Measurements from ENCODE around the gene PITPNM3. TPM values are rescaled to one million over a fixed set of nuclear protein-coding genes. Genes with fewer than 3 reads are reported as not detected.

PITPNM3 gene
- total RNA-seq, 1 donor from 2014 or later, result 2.2 TPM

DNA sequence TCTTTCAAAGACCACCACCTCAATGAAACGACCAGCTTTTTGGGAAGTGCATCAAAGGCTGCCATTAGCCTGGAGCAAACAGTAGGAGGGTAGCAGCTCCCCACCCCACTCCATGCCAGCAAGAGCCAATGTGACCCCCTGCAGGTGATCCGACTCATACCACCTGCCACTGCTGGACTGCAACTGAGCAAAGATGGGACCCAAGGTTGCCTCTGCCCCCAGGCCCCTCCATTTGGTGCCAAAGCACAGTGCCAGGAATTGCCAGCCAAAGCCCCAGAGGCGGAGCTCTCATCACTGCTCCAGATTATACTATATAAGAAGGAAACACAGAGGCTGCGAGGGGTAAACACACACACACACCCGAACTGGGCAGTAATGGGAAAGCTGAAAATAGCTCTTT lies 8.3 kb downstream of the PITPNM3 start:
- no peak for DNase-seq (ENCODE audit: low read depth)
- TF ChIP-seq, protein P1, sequence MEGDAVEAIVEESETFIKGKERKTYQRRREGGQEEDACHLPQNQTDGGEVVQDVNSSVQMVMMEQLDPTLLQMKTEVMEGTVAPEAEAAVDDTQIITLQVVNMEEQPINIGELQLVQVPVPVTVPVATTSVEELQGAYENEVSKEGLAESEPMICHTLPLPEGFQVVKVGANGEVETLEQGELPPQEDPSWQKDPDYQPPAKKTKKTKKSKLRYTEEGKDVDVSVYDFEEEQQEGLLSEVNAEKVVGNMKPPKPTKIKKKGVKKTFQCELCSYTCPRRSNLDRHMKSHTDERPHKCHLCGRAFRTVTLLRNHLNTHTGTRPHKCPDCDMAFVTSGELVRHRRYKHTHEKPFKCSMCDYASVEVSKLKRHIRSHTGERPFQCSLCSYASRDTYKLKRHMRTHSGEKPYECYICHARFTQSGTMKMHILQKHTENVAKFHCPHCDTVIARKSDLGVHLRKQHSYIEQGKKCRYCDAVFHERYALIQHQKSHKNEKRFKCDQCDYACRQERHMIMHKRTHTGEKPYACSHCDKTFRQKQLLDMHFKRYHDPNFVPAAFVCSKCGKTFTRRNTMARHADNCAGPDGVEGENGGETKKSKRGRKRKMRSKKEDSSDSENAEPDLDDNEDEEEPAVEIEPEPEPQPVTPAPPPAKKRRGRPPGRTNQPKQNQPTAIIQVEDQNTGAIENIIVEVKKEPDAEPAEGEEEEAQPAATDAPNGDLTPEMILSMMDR (IDR thresholded peaks at IDR 0.05; ENCODE audit: insufficient read depth, low read length, poor library complexity, severe bottlenecking), result no peak
- H3K4me3 ChIP-seq (ENCODE audit: low read depth, low read length), result no peak overlapping the region

DNA sequence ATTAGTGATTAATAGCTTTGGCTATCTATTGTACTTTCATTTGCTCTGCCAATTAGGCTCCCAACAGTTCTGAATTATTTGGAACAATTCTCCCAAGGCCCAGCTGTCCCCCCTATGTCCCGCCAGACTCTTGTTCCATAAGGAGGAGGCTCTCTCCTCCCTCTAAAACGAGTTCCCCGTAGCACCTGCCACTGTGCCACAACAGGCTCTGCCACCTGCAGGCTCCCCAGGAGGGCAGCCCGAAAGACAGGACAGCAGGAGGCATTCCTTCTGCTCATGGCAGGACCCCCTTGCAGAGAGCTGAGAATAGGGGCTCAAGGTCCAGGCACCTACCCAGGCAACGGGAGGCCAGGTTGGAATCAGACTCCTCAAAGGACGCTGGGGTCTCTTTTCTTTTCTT lies 9.0 kb downstream of the PITPNM3 start:
- Histone ChIP-seq H3K27me3 (ENCODE audit: control insufficient read depth, insufficient read depth, low read length) (no peaks in the 10 kb centered on the region), H3K4me3 (ENCODE audit: low read depth, low read length) (no peak overlapping the region), H3K36me3 (ENCODE audit: control insufficient read depth, insufficient read depth, low read length) (no peaks in the 10 kb centered on the region)
- no peak for DNase-seq (ENCODE audit: low read depth)
- TF ChIP-seq, protein P1 (IDR thresholded peaks at IDR 0.05; ENCODE audit: insufficient read depth, low read length, poor library complexity, severe bottlenecking), result no peak

More for the DNA sequence above, 8.3 kb downstream of the PITPNM3 start:
- no peaks in the 10 kb centered on the region for H3K36me3 ChIP-seq (ENCODE audit: control insufficient read depth, insufficient read depth, low read length)
- no peaks in the 10 kb centered on the region for H3K27me3 ChIP-seq (ENCODE audit: control insufficient read depth, insufficient read depth, low read length)

DNA sequence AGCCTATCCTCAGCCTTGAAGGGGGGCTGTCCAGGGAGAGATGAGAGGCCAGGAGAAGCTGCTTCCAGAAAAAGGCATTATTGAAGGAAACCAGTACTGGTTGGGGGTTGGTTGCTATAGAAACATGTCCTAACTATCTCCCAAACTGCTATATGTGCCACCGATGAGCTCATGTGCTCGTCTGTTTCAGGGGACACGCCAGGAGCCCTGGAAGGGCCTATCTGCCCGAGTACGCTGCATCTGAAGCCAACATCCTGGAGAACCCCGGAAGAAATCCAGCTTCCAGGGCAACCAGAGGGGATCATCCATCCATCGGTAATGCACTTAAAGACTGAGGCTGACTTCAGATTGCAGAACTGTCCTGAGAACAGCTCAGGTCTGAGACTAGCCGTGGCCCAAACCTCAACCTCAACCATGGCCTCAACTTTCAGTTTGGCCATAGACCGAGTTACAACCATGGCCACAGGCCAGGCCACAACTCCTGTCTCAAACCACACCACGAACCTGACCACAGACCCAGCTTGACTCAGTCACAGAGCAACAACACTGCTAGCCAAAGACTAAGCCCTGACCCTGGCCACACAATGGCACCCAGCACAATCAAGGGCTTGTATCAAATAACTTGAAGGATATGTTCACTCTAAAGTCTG lies 10.2 kb downstream of the PITPNM3 start:
- H3K27me3 ChIP-seq (ENCODE audit: control insufficient read depth, insufficient read depth, low read length), result no peaks in the 10 kb centered on the region
- H3K36me3 ChIP-seq (ENCODE audit: control insufficient read depth, insufficient read depth, low read length), result no peaks in the 10 kb centered on the region
- H3K4me3 ChIP-seq (ENCODE audit: low read depth, low read length), result no peak overlapping the region
- peak; percentile 25 for DNase-seq (ENCODE audit: low read depth)
- TF ChIP-seq, protein P1 (IDR thresholded peaks at IDR 0.05; ENCODE audit: insufficient read depth, low read length, poor library complexity, severe bottlenecking), result no peak

DNA sequence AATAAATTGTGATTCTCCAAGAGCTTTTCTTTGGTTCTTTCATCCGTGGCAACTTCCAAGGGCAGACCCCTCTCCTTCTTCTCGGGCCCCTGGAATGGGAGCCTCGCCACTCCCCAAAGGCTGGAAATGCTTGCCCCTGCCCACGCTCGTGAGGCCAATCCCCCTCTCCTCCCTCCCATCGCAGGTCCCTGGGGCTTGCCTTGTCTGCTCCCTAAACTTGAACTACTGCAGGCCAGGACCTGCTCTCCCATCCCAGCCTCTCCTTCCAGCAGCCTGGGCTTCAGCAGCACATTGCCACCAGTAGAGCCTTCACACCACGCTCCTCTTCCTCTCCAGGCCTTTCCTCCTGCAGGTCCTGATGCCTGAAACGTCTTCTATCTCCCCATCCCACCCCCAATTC lies 11.1 kb downstream of the PITPNM3 start:
- TF ChIP-seq, protein P1 (IDR thresholded peaks at IDR 0.05; ENCODE audit: insufficient read depth, low read length, poor library complexity, severe bottlenecking), result no peak
- no peaks in the 10 kb centered on the region for H3K36me3 ChIP-seq (ENCODE audit: control insufficient read depth, insufficient read depth, low read length)
- no peak for DNase-seq (ENCODE audit: low read depth)
- no peaks in the 10 kb centered on the region for H3K27me3 ChIP-seq (ENCODE audit: control insufficient read depth, insufficient read depth, low read length)
- no peak overlapping the region for H3K4me3 ChIP-seq (ENCODE audit: low read depth, low read length)

DNA sequence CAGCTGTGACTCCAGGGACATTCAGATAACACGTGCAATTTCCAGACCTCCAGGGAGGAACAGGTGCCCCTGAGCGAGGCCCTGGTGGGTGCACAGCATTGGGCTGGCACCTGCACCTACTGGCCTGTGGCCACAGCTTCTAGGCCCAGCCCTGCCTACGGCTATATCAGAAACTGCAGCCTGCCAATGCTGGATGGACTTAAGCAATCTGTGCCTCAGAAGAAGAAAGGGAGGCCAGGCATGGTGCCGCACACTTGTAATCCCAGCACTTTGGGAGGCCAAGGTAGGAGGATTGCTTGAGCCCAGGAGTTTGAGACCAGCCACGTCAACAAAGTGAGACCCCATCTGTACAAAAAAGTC lies 12.4 kb downstream of the PITPNM3 start:
- Histone ChIP-seq H3K27me3 (ENCODE audit: control insufficient read depth, insufficient read depth, low read length) (no peaks in the 10 kb centered on the region), H3K36me3 (ENCODE audit: control insufficient read depth, insufficient read depth, low read length) (no peaks in the 10 kb centered on the region), H3K4me3 (ENCODE audit: low read depth, low read length) (no peak overlapping the region)
- DNase-seq (ENCODE audit: low read depth), result no peak
- TF ChIP-seq, protein P1 (IDR thresholded peaks at IDR 0.05; ENCODE audit: insufficient read depth, low read length, poor library complexity, severe bottlenecking), result no peak
